SK-N-SH (cell line): ENCODE measurements around the gene ATG7.

Experiments used
- CTCF ChIP-seq: fragments of 200-600 bp; sonication (generic); IDR thresholded peaks from 2 replicates; pipeline ENCODE4 v1.6.1; 2017; ENCODE audit warnings: antibody characterized with exemption, mild to moderate bottlenecking, moderate library complexity
- EP300 ChIP-seq, 2 experiments: IDR thresholded peaks; 2 replicates each; pipeline versions ENCODE4 v1.4.0 to v1.6.1; 2012; ENCODE audit warnings: borderline replicate concordance in 1 of 2, low read depth in 1 of 2, low read length in 1 of 2
- FOXM1 ChIP-seq: IDR thresholded peaks from 2 replicates; pipeline ENCODE4 v1.4.0; 2012; ENCODE audit warnings: low read depth, mild to moderate bottlenecking
- NRF1 ChIP-seq: IDR thresholded peaks from 2 replicates; pipeline ENCODE4 v1.6.1; 2012; ENCODE audit warnings: low read depth, mild to moderate bottlenecking, low read length
- SMC3 ChIP-seq: IDR thresholded peaks from 2 replicates; pipeline ENCODE4 v1.6.1; 2012; ENCODE audit warnings: low read depth, low read length, improper control_type of control experiment
- TF ChIP-seq, protein P1 (sequence below): IDR thresholded peaks from 2 replicates; pipeline ENCODE4; 2012

DNA sequence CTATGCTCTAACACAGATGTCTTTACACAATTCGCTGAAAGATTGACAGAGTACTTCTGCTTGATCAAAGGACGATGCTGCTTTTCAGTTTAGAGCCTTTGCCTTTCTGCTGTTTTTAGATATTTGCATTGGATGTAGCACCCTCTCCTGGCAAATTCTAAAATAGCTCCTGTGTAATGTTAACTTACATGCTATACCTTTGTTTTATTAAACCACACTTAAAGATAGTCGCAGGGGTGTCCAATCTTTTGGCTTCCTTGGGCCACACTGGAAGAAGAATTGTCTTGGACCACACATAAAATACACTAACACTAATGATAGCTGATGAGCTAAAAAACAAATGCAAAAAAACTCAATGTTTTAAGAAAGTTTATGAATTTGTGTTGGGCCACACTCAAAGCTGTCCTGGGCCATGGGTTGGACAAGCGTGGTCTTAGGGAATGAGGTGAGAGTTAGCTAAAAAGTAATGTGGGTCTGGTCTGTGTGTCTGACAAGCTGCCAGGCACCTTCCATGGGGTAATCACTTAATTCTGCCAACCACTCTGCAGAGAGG is 62.9 kb downstream of the ATG7 start:
- peak; percentile 83 for TF ChIP-seq CTCF
- TF ChIP-seq FOXM1: no peak
- TF ChIP-seq SMC3: peak; percentile 75
- TF ChIP-seq EP300 (IDR thresholded peaks at IDR 0.05; ENCODE audit: borderline replicate concordance in 1 of 2, low read depth in 1 of 2, low read length in 1 of 2): no peak
- TF ChIP-seq, protein P1, sequence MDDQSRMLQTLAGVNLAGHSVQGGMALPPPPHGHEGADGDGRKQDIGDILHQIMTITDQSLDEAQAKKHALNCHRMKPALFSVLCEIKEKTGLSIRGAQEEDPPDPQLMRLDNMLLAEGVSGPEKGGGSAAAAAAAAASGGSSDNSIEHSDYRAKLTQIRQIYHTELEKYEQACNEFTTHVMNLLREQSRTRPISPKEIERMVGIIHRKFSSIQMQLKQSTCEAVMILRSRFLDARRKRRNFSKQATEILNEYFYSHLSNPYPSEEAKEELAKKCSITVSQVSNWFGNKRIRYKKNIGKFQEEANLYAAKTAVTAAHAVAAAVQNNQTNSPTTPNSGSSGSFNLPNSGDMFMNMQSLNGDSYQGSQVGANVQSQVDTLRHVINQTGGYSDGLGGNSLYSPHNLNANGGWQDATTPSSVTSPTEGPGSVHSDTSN: peak; percentile 32; the same call in 1 of the 2 replicates
- TF ChIP-seq NRF1: no peak
